Bronchial epithelial cell (primary cell): ENCODE data around the gene BMP4. TPM values are rescaled to one million over a fixed set of nuclear protein-coding genes. Genes with fewer than 3 reads are reported as not detected.

ENCODE experiments used
- DNase-seq: peaks from one replicate; pipeline ENCODE4 v3.0.0-alpha.2; 2010; ENCODE audit warnings: low read depth
- FAIRE-seq: peaks from 2 replicates; lab custom pipeline; 2011; peaks lifted over from hg19 to GRCh38; lab: Jason Lieb, UNC
- H3K27me3 ChIP-seq: 2 replicates; pipeline ENCODE4 v1.5.1; 2011; ENCODE audit warnings: low read length; ENCODE audit not compliant: control insufficient read depth, insufficient read depth
- H3K36me3 ChIP-seq: 2 replicates; pipeline ENCODE4 v1.5.1; 2011; ENCODE audit warnings: low read length; ENCODE audit not compliant: control insufficient read depth, insufficient read depth
- H3K4me3 ChIP-seq: 2 replicates; pipeline ENCODE4 v1.5.1; 2011; ENCODE audit warnings: mild to moderate bottlenecking, low read depth, low read length, control low read depth
- CTCF ChIP-seq: IDR thresholded peaks from 2 replicates; pipeline ENCODE4 v1.5.1; 2011; ENCODE audit warnings: mild to moderate bottlenecking, moderate library complexity, low read length, control low read depth, inconsistent platforms; ENCODE audit not compliant: insufficient read depth, severe bottlenecking
- total RNA-seq: library from RNA; depleted of rRNA; stranded (reverse); fragments of >200 nt; gene quantifications from 2 replicates; pipeline ENCODE4 v1.2.1, GENCODE V29; 2014

BMP4 gene
- total RNA-seq, 1 donor from 2014 or later: 0.53 TPM

GRCh38 chr14:53942970-53943750 is 13.5 kb downstream of the BMP4 start:
- no peaks in the 10 kb centered on the region for H3K27me3 ChIP-seq
- TF ChIP-seq CTCF: no peak
- DNase-seq (no peak), FAIRE-seq (no peak)
- H3K36me3 ChIP-seq: no peaks in the 10 kb centered on the region
- no peak overlapping the region for H3K4me3 ChIP-seq

- Histone ChIP-seq H3K4me3 (no peak overlapping the region), H3K36me3 (no peaks in the 10 kb centered on the region), H3K27me3 (no peaks in the 10 kb centered on the region)
- FAIRE-seq (no peak), DNase-seq (no peak)
- no peak for TF ChIP-seq CTCF
These were observed 18.3 kb downstream of the BMP4 start for GRCh38 chr14:53938136-53938837.

GRCh38 chr14:53934778-53935414 is 21.7 kb downstream of the BMP4 start:
- TF ChIP-seq CTCF: no peak
- FAIRE-seq (no peak), DNase-seq (no peak)
- Histone ChIP-seq H3K27me3 (no peaks in the 10 kb centered on the region), H3K4me3 (no peak overlapping the region), H3K36me3 (no peaks in the 10 kb centered on the region)

GRCh38 chr14:53932966-53933365 is 23.7 kb downstream of the BMP4 start:
- H3K27me3 ChIP-seq: no peaks in the 10 kb centered on the region
- H3K4me3 ChIP-seq: no peak overlapping the region
- DNase-seq (no peak), FAIRE-seq (no peak)
- no peaks in the 10 kb centered on the region for H3K36me3 ChIP-seq
- TF ChIP-seq CTCF: no peak

GRCh38 chr14:53929871-53930715 is 26.5 kb downstream of the BMP4 start:
- peak; percentile 54 for TF ChIP-seq CTCF
- no peak for FAIRE-seq
- no peaks in the 10 kb centered on the region for H3K27me3 ChIP-seq
- DNase-seq: peak; percentile 25
- no peak overlapping the region for H3K4me3 ChIP-seq
- no peaks in the 10 kb centered on the region for H3K36me3 ChIP-seq
